SKM-1 (cell line): ENCODE data around the gene CDC16.
A peak's percentile ranks its signal among the peaks of the same experiment; 100 is the strongest.

Experiments used
- DNase-seq: peaks from one replicate; lab custom pipeline; 2025; ENCODE audit not compliant: unreplicated experiment; lab: John Stamatoyannopoulos, UW

Gene CDC16

DNA sequence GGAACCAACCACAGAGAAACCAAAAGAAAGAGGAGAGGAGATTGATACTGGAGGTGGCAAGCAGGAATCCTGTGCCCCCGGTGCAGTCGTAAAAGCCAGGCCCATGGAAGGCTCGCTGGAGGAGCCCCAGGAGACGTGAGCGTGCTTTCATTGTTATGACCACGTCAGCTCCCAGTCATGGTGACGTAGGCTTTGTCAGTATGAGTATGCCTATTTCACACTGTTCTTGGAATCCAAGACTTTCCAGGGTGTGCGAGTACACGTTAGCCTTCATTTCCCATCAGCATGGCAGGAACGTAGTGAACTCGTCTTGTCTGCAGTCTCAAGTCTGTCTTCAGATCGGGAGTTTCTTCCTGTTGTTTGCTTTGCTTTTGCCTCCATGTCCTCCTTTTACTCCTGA, 64.2 kb downstream of the CDC16 start:
- DNase-seq, result no peak

DNA sequence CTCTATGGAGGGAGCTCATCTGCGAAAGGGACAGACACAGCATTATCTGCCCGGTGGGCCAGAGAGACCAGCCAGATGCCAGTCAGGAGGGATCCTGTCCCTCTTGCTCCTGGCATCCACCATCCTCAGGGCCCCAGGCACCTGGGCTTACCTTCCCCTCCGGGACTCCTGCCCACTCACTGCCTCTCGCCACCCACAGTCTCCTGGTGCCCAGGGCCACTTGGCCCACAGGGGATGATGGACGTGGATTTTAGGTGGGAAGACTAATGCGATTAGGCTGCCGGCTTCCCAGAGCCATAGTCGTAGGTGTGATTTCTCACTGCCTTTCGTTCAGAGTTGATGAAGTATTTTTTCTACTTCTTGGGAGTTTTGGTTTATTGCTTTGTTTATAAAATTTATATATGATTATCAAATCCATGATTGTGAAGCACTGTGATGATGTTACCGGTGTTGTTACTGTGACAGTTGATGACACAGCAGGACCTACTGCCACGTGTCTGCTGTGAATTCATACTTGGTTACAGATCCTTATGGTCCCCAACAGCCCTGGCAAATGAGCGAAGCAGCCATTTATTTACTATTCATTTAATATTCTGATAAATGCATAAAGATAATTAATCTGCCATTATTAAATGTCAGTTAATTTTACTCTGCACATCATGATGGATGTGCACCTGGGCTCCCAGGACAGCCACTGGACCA, 65.1 kb downstream of the CDC16 start:
- DNase-seq, result no peak

DNA sequence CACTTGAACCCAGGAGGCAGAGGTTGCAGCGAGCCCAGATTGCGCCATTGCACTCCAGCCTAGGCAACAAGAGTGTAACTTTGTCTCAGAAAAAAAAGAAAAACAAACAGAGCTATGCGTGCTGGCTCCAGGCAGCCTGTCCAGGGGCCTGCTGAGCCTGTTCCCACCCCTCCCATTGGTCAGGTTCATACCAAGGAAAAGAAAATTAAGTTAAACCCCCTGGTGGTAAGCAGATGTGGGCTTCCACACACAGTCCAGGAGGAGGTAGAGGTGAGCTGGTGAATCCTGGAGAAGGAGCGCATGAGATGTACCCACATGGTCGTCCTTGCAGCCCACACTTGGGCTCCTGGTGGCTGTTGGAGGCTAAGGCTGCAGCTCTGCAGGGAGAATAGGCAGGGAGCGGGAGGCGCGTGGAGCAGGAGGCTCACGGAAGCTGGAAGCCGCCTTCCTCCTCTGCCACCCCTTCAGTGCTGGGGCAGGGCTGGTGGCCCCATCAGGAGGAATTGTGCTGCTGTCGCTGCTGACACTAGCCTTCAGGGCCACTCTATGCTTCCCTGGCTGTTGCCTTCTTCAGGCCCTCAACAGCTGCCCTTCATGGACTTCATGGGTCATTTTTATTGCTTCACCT, 69.1 kb downstream of the CDC16 start:
- DNase-seq, result no peak

DNA sequence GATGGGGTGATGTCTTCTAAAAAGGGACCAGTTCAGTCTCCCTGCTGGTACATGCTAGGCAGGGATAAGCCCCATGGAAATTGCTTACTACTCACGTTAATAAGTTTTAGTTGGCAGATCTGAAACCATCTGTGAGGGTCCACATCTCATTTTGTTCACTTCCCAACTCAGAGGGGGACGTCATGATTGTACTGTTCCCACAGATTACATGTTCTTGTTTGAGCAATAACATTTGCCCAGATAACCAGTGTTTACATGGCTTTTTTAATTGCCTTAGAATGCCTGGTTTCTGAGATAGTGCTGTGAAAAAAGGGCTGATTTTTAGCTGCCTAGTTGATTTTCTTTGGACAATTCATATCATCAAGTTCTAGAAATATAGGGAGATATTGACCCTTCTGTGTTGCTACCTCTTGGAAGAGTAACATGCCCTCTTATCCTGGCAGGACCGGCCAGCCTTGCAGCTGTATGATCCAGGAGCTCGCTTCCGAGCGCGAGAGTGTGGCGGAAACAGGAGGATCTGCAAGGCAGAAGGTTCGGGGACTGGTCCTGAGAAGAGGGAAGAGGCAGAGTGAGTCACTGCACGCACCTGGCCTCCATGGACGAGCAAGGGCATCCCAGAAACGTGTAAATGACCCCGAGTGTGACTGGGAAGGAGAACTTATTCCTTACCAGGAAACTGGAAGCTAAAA, 69.8 kb downstream of the CDC16 start:
- DNase-seq, result no peak

DNA sequence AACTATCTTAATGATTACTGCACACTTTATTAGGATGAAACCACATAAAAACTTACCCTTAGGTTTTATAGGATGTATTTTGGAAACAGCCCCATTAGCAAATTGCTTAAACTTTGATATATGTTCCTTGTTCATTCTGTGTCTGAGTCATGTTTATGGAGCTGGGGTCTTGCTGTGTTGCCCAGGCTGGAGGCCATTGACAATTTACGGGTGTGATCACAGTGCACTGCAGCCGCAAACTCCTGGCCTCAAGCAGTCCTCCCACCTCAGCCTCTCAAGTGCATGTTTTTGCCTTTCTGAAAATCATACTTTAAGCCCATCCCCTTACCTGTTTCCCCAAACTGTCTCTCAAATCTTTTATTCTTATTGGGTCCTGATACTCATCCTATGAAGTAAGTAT, 74.4 kb downstream of the CDC16 start:
- no peak for DNase-seq

DNA sequence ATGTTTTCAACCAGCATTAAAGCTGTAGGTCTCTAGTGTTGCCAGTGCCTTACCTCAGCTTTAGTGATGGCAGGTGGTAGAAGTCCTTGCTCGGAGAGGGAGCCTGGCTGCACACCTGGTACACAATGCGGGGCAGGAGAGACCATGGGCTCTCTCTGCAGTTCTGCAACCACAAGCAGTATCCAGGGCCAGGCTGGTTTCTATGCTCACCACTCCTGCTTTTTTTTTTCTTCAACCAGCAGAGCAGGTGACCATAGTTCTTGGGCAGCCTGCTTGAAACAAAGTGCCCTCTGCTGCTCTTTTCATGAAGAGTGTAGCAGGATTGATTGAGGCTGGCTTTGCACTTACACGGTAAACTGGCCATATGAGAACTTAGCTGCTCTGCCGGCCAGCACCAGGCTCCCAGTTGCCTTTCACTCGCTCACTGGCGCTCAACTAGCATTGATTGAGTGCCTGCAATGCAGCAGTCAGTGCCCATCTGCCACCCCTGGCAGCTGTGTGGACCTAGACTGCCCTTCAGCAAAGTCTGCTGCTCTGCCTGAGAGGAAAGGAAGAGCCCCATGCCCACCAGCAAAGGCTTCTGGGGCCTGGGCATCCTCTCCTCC, 75.2 kb downstream of the CDC16 start:
- no peak for DNase-seq

DNA sequence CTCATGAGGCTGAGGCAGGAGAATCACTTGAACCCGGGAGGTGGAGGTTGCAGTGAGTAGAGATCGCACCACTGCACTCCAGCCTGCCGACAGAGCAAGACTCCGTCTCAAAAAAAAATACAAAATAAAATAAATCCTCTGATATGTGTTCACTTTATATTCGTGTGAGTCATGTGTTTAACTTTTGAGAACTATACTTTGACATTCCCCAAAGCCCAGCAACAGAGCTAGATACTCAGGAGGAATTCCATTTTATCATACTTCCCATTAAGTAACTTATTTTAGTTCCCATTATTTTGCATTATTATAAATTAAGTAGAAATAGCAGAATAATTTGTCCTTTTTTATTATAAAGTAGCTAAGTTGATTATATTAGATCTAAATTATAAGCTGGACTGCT, 76.3 kb downstream of the CDC16 start:
- DNase-seq, result no peak

DNA sequence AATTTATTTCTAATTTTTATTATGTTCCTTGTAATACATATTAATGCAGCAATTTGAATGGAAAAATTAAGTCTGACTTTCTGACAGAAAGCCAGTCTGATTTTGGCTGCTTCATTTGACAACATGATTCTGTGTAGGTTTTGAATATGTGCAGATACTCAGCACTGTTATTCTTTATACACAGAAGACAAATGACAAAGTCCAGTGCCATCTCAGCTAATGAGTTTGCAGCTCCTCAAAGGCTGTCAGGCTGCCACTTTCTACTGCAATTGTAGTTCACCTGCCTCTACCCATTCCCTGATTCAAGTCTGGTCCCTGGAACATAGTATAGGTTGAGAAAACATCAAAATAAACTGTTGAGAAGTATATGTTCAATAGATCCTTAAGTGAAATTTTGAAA, 76.7 kb downstream of the CDC16 start:
- no peak for DNase-seq

DNA sequence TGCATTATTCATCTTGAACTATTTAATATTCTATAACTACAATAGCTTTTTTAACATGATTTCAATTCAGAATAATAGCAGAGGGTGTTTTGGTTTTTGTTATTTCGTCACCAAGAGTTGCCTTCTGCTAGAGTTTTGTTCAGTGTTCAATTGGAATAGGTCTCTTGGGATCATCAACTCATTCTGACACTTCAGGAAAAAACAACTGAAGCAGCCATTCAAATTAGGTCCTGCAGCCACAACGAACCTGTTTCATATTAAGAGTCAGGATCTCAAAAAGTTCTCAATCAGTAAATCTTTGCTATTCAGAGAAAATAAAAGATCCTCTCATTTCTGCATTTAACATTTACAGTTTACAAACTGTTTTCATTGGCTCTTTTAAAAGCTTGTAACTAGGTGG, 77.2 kb downstream of the CDC16 start:
- no peak for DNase-seq

DNA sequence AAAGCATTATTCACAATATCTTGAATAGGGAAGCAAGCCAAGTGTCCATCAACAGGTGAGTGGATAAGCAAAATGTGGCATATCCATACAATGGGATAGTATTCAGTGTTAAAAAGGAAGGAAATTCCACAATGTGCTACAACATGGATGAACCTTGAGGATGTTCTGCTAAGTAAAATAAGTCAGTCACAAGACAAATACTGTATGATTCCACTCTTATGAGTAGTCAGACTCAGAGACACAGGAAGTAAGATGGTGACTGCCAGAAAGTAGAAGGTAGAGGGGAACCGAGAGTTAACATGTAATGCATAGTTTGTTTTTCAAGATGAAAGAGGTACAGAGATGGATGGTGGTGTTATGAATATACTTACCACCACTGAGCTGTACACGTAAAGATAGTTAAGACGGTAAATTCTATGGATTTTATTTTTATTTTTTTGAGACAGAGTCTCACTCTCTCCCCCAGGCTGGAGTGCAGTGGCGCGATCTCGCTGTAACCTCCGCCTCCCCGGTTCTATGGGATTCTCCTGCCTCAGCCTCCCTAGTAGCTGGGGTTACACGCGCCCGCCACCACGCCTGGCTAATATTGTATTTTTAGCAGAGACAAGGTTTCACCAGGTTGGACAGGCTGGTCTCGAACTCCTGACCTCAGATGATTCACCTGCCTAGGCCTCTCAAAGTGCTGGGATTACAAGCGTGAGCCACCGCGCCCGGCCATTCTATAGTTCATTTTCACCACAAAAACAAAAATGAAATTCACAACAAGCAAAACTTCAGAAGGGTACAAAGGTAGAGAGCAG, 78.6 kb downstream of the CDC16 start:
- no peak for DNase-seq

DNA sequence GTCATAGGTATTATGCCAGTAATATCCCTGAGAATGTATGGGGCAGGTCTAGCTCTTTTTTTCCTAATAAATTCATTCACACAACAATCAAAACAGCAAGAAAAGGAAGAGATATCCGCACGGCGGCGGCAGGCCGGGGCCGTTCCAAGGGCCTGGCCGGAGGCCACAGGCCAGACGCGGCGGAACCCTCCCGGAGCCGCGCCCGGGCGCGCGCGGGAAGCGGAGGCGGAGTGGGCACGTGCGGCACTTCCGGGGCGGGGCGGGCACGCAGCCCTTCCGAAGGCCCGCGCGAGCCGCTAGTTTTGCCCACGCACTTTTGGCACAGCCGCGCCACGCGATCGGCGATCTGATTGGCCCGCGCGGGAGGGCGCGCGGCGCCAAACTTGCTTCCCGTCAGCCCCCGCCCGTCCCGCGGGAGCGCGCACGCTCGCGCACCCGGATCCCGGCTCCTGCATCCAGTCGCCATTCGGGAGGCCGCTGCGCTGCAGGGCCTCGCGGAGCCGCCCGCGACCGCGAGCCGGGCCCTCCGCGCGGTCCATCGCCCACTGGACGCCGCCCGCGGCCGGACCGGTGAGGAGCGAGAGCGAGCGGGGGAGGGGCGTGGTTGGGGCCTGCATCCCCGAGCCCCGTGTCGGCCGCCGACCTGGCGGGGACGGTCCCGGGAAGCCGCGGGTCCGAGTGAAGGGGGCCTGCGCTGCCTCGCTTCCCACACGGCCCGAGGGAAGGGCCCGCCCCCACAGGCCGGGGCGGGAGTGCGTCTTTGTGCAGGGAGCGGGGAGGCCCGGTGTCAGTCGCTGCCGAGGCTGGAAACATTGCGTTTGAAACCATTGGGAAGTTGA, 79.6 kb downstream of the CDC16 start, which contains the start of gene CHAMP1:
TSS of gene CHAMP1 (plus strand) at position 430 of the 839 bp plus-strand sequence. CDS start 9,340 bp downstream, outside the sequence.
- peak; percentile 85 for DNase-seq

DNA sequence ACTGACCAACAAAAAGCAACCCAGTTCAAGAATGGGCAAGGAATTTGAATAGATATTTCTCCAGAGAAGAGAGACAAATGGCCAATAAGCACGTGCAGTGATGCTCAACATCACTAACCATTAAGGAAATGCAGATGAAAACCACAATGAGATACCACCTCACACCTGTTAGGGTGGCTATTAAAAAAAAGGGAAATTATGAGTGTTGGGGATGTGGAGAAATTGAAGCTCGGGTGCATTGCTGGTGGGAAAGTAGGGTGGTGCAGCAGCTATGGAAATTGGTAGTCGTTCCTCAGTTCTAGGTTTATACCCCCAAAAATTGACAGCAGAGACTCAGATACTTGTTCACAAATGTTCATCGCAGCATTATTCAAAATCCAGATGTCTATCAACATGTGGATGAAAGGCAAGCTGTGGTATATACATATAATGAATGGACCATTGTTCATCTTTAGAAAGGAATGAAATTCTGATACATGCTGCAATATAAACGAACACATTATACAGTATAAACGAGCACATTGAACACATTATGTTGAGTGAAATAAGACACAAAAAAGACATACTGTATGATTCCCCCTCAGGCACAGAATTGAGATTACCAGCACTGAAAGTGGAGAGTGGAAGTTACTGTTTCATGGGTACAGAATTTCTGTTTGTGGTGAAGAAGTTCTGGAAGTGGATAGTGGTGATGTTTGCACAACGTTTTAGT, 80.5 kb downstream of the CDC16 start:
- no peak for DNase-seq

DNA sequence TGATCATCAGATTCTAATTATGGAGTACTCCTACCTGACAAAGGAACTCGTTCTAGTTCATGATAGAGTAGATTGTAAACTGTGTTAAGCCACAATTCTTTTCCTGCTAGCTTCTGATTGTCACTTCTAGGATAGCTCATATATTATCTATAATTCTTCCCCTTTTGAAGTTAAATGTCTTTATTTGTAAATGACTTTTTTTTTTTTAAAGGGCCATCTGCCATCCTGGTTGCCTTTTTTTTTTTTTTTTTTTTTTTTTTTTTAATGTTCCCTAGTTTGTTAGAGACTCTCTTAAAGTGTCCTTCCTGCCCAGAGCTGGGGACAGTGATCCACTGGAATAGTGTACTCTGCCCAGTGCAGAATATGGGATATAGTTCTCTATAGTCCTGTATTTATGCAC, 83.9 kb downstream of the CDC16 start:
- DNase-seq, result no peak

DNA sequence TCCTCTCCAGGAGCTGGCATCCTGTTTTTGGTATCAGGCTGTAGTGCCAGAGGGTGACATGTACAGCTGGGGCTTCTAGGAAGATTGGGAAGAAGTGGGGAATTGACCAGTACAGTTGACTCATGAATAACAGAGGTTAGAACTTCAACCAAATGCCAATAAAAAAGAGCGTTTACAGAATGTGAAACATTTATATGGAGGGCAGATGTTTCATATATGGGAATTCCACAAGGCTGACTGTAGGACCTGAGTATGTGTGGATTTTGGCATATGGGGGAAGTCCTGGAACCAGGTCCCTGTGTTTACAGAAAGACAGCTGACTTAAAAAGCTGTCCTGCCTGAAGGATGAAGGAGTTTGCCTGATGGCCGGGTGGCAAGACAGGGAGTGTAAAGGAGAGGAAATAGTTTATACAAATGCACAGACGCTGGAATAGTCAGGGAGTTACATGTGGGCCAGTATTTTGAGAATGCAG, 84.8 kb downstream of the CDC16 start:
- DNase-seq, result no peak

DNA sequence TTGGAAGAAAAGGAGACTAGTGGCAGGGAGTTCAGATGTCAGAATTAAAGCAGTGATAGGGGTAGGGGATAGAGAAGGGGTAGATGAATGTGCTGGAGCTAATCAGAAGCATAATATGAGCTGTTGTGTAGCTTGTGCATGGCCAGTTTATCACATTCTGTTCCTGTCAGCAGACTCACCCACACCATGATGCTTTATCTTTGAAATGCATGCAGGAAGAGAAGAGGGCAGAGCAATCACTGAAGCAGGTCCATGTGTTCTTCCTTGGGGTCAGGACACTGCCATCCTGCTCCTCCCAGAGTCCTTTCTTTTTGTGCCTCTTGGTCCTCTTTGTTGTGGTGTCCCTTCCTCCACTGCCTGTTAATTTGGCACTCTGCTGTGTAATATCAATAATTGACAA, 85.4 kb downstream of the CDC16 start:
- DNase-seq, result no peak

DNA sequence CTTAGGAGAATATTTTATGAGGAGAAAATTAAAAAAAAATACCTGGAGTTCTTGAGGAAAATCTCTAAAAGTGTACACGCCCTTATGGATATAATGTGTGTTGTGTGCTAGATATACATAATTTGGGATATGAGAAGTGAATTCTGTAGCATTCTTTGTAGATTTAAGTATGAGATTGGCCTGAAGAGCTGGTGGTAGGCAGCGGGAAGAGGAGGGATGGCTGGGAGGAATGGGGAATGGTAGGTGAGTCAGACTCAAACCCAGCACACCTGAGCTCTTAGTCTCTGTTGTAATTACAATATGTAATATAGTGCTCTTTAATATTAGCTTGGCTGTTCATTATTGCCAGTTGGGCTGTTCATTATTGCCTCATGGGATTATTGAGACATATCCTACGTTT, 86.6 kb downstream of the CDC16 start:
- no peak for DNase-seq
